Lower leg skin (tissue), 3 donors: ENCODE results near the gene IGDCC3.

Experiments
- POLR2A ChIP-seq, 2 donors: fragments of 450-650 bp; IDR thresholded peaks; one replicate each; pipeline ENCODE4 v1.6.1; 2016 to 2017; ENCODE audit warnings: antibody characterized with exemption in 2 of 2, mild to moderate bottlenecking in 1 of 2, moderate library complexity in 1 of 2
- TF ChIP-seq, protein P1 (sequence below), 3 donors: fragments of 450-650 bp; IDR thresholded peaks; one replicate each; pipeline ENCODE4 v1.5.1; 2016; ENCODE audit warnings: antibody characterized with exemption in 3 of 3, mild to moderate bottlenecking in 3 of 3, moderate library complexity in 2 of 3

DNA sequence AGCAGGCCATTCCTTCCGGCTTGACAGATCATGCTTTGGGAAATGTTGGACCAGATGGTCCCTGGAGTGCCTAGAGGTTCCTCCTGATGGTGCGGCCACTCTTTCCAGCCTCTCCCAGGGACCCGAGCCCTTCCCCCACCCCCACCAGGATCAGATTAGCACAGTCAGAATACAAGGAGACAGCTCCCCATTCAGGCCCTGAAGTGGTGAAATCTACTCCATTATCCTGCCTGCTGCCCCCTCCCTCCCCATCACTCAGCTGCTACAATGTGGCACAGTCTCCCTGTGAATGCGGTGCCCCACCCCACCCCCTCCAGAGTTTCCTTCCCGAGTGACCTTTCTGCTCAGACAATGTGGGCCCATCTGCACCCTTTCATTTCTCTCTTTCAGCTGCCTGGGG, 43.9 kb downstream of the IGDCC3 start:
- TF ChIP-seq, protein P1, sequence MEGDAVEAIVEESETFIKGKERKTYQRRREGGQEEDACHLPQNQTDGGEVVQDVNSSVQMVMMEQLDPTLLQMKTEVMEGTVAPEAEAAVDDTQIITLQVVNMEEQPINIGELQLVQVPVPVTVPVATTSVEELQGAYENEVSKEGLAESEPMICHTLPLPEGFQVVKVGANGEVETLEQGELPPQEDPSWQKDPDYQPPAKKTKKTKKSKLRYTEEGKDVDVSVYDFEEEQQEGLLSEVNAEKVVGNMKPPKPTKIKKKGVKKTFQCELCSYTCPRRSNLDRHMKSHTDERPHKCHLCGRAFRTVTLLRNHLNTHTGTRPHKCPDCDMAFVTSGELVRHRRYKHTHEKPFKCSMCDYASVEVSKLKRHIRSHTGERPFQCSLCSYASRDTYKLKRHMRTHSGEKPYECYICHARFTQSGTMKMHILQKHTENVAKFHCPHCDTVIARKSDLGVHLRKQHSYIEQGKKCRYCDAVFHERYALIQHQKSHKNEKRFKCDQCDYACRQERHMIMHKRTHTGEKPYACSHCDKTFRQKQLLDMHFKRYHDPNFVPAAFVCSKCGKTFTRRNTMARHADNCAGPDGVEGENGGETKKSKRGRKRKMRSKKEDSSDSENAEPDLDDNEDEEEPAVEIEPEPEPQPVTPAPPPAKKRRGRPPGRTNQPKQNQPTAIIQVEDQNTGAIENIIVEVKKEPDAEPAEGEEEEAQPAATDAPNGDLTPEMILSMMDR (IDR thresholded peaks at IDR 0.05), result no peak
- no peak for TF ChIP-seq POLR2A (IDR thresholded peaks at IDR 0.05)
